Activated naive CD8-positive, alpha-beta T cell (primary cell): ENCODE results near the gene CDH18.
"Not testable (repeated sequence)": the region's sequence is repeated elsewhere in the genome, so short reads cannot be mapped to it uniquely, and the experiment has no call there.

Experiments used
- H3K27ac Mint-ChIP-seq: one replicate; pipeline ENCODE4 v1.8.0; 2021; ENCODE audit warnings: mixed read lengths
- H3K27me3 Mint-ChIP-seq: one replicate; pipeline ENCODE4 v1.8.0; 2021; ENCODE audit warnings: mixed read lengths
- H3K36me3 Mint-ChIP-seq: one replicate; pipeline ENCODE4 v1.8.0; 2021; ENCODE audit warnings: mixed read lengths
- H3K4me1 Mint-ChIP-seq: one replicate; pipeline ENCODE4 v1.8.0; 2021; ENCODE audit warnings: low read depth, mixed read lengths
- H3K4me3 Mint-ChIP-seq: one replicate; pipeline ENCODE4 v1.8.0; 2021; ENCODE audit warnings: mild to moderate bottlenecking, mixed read lengths
- H3K9me3 Mint-ChIP-seq: one replicate; pipeline ENCODE4 v1.8.0; 2021; ENCODE audit warnings: low read depth, mixed read lengths

Gene CDH18

GRCh38 chr5:19859020-19859419 is 129.0 kb downstream of the CDH18 start:
- H3K36me3 Mint-ChIP-seq = no peaks in the 10 kb centered on the region
- H3K9me3 Mint-ChIP-seq = peaks cover 7% of the 10 kb centered on the region
- H3K4me1 Mint-ChIP-seq = no peaks in the 10 kb centered on the region
- no peak overlapping the region for H3K27ac Mint-ChIP-seq
- no peaks in the 10 kb centered on the region for H3K27me3 Mint-ChIP-seq
- no peak overlapping the region for H3K4me3 Mint-ChIP-seq

- Mint-ChIP-seq H3K4me1 (no peaks in the 10 kb centered on the region), H3K36me3 (no peaks in the 10 kb centered on the region), H3K4me3 (no peak overlapping the region), H3K9me3 (peaks cover 7% of the 10 kb centered on the region), H3K27me3 (no peaks in the 10 kb centered on the region), H3K27ac (no peak overlapping the region)
Measured at GRCh38 chr5:19855931-19856330, 132.1 kb downstream of the CDH18 start.

- no peaks in the 10 kb centered on the region for H3K36me3 Mint-ChIP-seq
- no peak overlapping the region for H3K4me3 Mint-ChIP-seq
- no peaks in the 10 kb centered on the region for H3K27me3 Mint-ChIP-seq
- H3K9me3 Mint-ChIP-seq = peaks cover 7% of the 10 kb centered on the region
- no peak overlapping the region for H3K27ac Mint-ChIP-seq
- no peaks in the 10 kb centered on the region for H3K4me1 Mint-ChIP-seq
Measured at GRCh38 chr5:19855453-19855852, 132.5 kb downstream of the CDH18 start.

- Mint-ChIP-seq H3K27ac (no peak overlapping the region), H3K36me3 (no peaks in the 10 kb centered on the region), H3K27me3 (no peaks in the 10 kb centered on the region)
Measured at GRCh38 chr5:19855031-19855430, 133.0 kb downstream of the CDH18 start.

GRCh38 chr5:19853616-19854240 is 134.3 kb downstream of the CDH18 start:
- no peaks in the 10 kb centered on the region for H3K36me3 Mint-ChIP-seq
- no peak overlapping the region for H3K27ac Mint-ChIP-seq
- H3K27me3 Mint-ChIP-seq = no peaks in the 10 kb centered on the region
- H3K9me3 Mint-ChIP-seq = peaks cover 7% of the 10 kb centered on the region
- no peaks in the 10 kb centered on the region for H3K4me1 Mint-ChIP-seq
- H3K4me3 Mint-ChIP-seq = no peak overlapping the region

More at GRCh38 chr5:19855031-19855430, 133.0 kb downstream of the CDH18 start:
- peaks cover 7% of the 10 kb centered on the region for H3K9me3 Mint-ChIP-seq
- H3K4me3 Mint-ChIP-seq = no peak overlapping the region
- H3K4me1 Mint-ChIP-seq = no peaks in the 10 kb centered on the region

GRCh38 chr5:19837536-19838174 is 150.3 kb downstream of the CDH18 start:
- Mint-ChIP-seq H3K9me3 (peaks cover 23% of the 10 kb centered on the region), H3K4me1 (no peaks in the 10 kb centered on the region), H3K27ac (no peak overlapping the region), H3K36me3 (no peaks in the 10 kb centered on the region), H3K27me3 (no peaks in the 10 kb centered on the region), H3K4me3 (no peak overlapping the region)

GRCh38 chr5:19835442-19835841 is 152.6 kb downstream of the CDH18 start:
- no peaks in the 10 kb centered on the region for H3K27me3 Mint-ChIP-seq
- H3K4me3 Mint-ChIP-seq = no peak overlapping the region
- H3K36me3 Mint-ChIP-seq = no peaks in the 10 kb centered on the region
- no peaks in the 10 kb centered on the region for H3K4me1 Mint-ChIP-seq
- H3K9me3 Mint-ChIP-seq = peaks cover 28% of the 10 kb centered on the region
- H3K27ac Mint-ChIP-seq = no peak overlapping the region

- not testable (repeated sequence) for H3K4me3 Mint-ChIP-seq, H3K4me1 Mint-ChIP-seq, H3K27me3 Mint-ChIP-seq, H3K27ac Mint-ChIP-seq, H3K36me3 Mint-ChIP-seq
- H3K9me3 Mint-ChIP-seq = peaks cover 17% of the 10 kb centered on the region
Measured at GRCh38 chr5:19812720-19813119, 175.3 kb downstream of the CDH18 start.

- no peaks in the 10 kb centered on the region for H3K36me3 Mint-ChIP-seq
- no peak overlapping the region for H3K27ac Mint-ChIP-seq
- no peaks in the 10 kb centered on the region for H3K27me3 Mint-ChIP-seq
- no peaks in the 10 kb centered on the region for H3K4me1 Mint-ChIP-seq
- H3K9me3 Mint-ChIP-seq = peaks cover 5% of the 10 kb centered on the region
- H3K4me3 Mint-ChIP-seq = no peak overlapping the region
Measured at GRCh38 chr5:19806756-19807155, 181.2 kb downstream of the CDH18 start.

- Mint-ChIP-seq H3K27ac (no peak overlapping the region), H3K4me1 (no peaks in the 10 kb centered on the region), H3K4me3 (no peak overlapping the region), H3K27me3 (no peaks in the 10 kb centered on the region), H3K9me3 (no peaks in the 10 kb centered on the region), H3K36me3 (no peaks in the 10 kb centered on the region)
Measured at GRCh38 chr5:19802686-19803085, 185.3 kb downstream of the CDH18 start.

- Mint-ChIP-seq H3K4me3 (no peak overlapping the region), H3K4me1 (no peaks in the 10 kb centered on the region), H3K27me3 (no peaks in the 10 kb centered on the region), H3K27ac (no peak overlapping the region), H3K36me3 (no peaks in the 10 kb centered on the region), H3K9me3 (peaks cover 3% of the 10 kb centered on the region)
Measured at GRCh38 chr5:19795218-19795617, 192.8 kb downstream of the CDH18 start.

- Mint-ChIP-seq H3K9me3 (peaks cover 8% of the 10 kb centered on the region), H3K36me3 (no peaks in the 10 kb centered on the region), H3K27ac (no peak overlapping the region), H3K4me3 (no peak overlapping the region), H3K27me3 (no peaks in the 10 kb centered on the region), H3K4me1 (no peaks in the 10 kb centered on the region)
Measured at GRCh38 chr5:19790829-19791466, 197.1 kb downstream of the CDH18 start.

- Mint-ChIP-seq H3K36me3 (no peaks in the 10 kb centered on the region), H3K4me1 (no peaks in the 10 kb centered on the region), H3K9me3 (peaks cover 23% of the 10 kb centered on the region), H3K27ac (no peak overlapping the region), H3K4me3 (no peak overlapping the region), H3K27me3 (no peaks in the 10 kb centered on the region)
Measured at GRCh38 chr5:19782566-19782965, 205.4 kb downstream of the CDH18 start.

- Mint-ChIP-seq H3K36me3 (no peaks in the 10 kb centered on the region), H3K4me1 (no peaks in the 10 kb centered on the region), H3K27me3 (no peaks in the 10 kb centered on the region), H3K4me3 (no peak overlapping the region), H3K9me3 (peaks cover 30% of the 10 kb centered on the region), H3K27ac (no peak overlapping the region)
Measured at GRCh38 chr5:19777363-19777762, 210.6 kb downstream of the CDH18 start.

- not testable (repeated sequence) for H3K4me3 Mint-ChIP-seq, H3K4me1 Mint-ChIP-seq
- H3K9me3 Mint-ChIP-seq = peaks cover 34% of the 10 kb centered on the region
Measured at GRCh38 chr5:19776886-19777285, 211.1 kb downstream of the CDH18 start.

More at GRCh38 chr5:19776886-19777285, 211.1 kb downstream of the CDH18 start:
- not testable (repeated sequence) for H3K36me3 Mint-ChIP-seq, H3K27me3 Mint-ChIP-seq, H3K27ac Mint-ChIP-seq
